AG04449 (cell line): ENCODE data around the gene ASPSCR1.
A peak's percentile ranks its signal among the peaks of the same experiment; 100 is the strongest.
"Not testable (repeated sequence)": the region's sequence is repeated elsewhere in the genome, so short reads cannot be mapped to it uniquely, and the experiment has no call there.

Experiments used
- CTCF ChIA-PET: fragments of 350-600 bp; formaldehyde crosslinking; extraction: SDS; loops from one replicate; lab custom pipeline; 2021; ENCODE audit warnings: antibody characterized with exemption; lab: Yijun Ruan, JAX
- POLR2A ChIA-PET: fragments of 400-600, 350-600 bp; formaldehyde crosslinking; extraction: SDS; loops from one replicate; lab custom pipeline; 2020; ENCODE audit warnings: antibody characterized with exemption, inconsistent platforms; lab: Yijun Ruan, JAX
- DNase-seq: peaks from one replicate; pipeline ENCODE4 v3.0.0-alpha.2; 2010; ENCODE audit warnings: low read depth, low spot score
- H3K4me3 ChIP-seq: 2 replicates; pipeline ENCODE4 v1.5.1; 2011; ENCODE audit warnings: low read depth, mild to moderate bottlenecking, control low read depth, low read length
- TF ChIP-seq, protein P1 (sequence below): IDR thresholded peaks from one replicate; pipeline ENCODE4 v1.5.1; 2011; ENCODE audit warnings: mild to moderate bottlenecking, moderate library complexity, low read length, control low read depth, inconsistent platforms; ENCODE audit not compliant: insufficient read depth; ENCODE audit errors: missing control alignments

Gene ASPSCR1

DNA sequence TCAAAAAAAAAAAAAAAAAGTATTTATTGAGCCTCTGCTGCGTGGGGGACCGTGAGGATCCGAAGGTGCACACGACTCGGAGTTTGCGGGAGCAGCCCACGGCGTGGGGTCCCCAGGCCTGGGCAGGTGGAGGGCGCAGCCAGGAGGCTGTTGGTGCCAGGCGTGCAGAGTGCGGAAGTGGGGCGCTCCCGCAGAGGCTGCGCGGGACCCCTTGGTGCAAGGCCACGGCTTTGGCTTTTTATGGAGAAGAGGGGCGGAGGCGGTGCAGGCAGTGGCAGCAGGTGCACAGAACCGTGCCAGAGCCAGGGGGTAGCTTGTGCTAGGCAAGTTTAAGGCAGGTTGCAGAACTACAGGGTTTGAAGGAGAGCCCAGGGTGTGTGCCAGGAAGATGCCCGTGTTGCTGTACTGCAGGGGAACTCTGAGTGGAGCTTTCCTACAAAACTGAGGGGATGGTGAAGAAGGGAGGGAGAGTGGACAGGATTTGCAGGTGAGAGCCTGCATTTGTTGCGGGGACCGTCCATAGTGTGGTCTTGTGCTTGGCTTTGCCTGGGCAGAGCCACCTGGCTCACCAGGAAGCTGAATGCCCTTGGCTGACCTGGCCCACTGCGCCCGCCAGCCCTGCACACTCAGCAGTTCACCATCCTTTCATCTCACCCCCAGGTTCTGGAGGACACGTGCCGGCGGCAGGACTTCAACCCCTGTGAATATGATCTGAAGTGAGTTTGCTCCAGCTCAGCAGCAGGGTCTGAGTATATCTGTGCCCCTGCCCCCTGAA is 1.3 kb downstream of the ASPSCR1 start:
- POLR2A ChIA-PET, result interaction anchor here (0.5 to 1.2 kb wide), 2 partner anchors 59 to 117 kb away, joined by 3 to 4 read pairs; partner anchors contain the start of gene DCXR
- CTCF ChIA-PET, result interaction anchor here (0.8 to 1.6 kb wide), 8 partner anchors 13 to 51 kb away, joined by 3 to 11 read pairs (median 4); partner anchors contain the start of gene NOTUM
- no peak for DNase-seq
- TF ChIP-seq, protein P1, sequence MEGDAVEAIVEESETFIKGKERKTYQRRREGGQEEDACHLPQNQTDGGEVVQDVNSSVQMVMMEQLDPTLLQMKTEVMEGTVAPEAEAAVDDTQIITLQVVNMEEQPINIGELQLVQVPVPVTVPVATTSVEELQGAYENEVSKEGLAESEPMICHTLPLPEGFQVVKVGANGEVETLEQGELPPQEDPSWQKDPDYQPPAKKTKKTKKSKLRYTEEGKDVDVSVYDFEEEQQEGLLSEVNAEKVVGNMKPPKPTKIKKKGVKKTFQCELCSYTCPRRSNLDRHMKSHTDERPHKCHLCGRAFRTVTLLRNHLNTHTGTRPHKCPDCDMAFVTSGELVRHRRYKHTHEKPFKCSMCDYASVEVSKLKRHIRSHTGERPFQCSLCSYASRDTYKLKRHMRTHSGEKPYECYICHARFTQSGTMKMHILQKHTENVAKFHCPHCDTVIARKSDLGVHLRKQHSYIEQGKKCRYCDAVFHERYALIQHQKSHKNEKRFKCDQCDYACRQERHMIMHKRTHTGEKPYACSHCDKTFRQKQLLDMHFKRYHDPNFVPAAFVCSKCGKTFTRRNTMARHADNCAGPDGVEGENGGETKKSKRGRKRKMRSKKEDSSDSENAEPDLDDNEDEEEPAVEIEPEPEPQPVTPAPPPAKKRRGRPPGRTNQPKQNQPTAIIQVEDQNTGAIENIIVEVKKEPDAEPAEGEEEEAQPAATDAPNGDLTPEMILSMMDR, result no peak
- H3K4me3 ChIP-seq, result peak overlapping the region; percentile 76

DNA sequence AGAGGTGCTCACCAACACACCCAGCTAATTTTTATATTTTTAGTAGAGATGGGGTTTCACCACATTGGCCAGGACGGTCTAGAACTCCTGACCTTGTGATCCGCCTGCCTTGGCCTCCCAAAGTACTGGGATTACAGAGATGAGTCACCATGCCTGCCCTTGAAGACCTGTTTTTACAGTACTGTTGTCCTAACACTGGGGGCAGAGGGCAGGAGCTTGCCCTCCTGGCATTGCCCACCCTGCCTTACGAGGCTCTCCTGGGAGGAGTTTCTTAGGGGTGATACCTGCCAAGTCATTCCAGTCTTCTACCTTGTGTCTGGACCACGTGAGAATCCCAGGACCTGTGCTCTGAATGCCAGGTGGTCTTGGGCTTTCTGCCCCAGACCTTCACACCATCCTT is 2.7 kb downstream of the ASPSCR1 start:
- TF ChIP-seq, protein P1, result no peak
- H3K4me3 ChIP-seq, result no peak overlapping the region
- POLR2A ChIA-PET, result no interaction called here
- CTCF ChIA-PET, result interaction anchor here (1.0 to 3.7 kb wide), 4 partner anchors 9 to 21 kb away, joined by 3 to 11 read pairs (median 5); partner anchors contain the start of gene NOTUM
- DNase-seq, result no peak

DNA sequence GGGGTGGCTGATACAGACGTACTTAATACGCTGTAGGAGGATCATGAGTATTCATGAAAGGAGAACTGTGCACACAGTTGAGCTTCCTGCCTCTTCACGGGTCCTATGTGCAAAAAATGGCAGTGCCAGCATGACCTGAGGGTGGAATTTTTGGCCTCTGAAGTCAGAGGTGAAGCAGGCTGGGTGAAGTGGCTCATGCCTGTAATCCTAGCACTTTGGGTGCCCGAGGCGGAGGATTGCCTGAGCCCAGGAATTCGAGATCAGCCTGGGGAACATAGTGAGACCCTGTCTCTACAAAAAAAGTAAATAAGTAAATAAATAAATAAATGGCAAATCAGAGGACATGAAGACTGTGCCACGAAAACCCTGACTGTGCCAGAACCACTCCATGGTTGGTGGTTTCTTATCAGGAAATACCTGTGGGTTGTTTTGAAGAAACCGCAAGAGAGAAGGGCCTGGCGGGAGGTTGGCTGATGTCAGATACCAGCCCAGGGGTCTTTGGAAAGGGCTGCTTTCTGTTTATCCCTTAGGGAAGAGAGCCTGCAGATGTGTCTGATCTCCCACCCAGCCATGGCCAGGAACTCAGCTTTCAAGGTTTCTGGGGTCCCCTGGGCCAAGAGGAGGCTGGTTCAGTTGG is 3.4 kb downstream of the ASPSCR1 start:
- ChIA-PET POLR2A (no interaction called here), CTCF (interaction anchor here (1.0 to 3.7 kb wide), 3 partner anchors 8 to 21 kb away, joined by 3 to 11 read pairs (median 4); no protein-coding TSS in a partner anchor)
- TF ChIP-seq, protein P1, result no peak
- no peak for DNase-seq
- H3K4me3 ChIP-seq, result no peak overlapping the region

DNA sequence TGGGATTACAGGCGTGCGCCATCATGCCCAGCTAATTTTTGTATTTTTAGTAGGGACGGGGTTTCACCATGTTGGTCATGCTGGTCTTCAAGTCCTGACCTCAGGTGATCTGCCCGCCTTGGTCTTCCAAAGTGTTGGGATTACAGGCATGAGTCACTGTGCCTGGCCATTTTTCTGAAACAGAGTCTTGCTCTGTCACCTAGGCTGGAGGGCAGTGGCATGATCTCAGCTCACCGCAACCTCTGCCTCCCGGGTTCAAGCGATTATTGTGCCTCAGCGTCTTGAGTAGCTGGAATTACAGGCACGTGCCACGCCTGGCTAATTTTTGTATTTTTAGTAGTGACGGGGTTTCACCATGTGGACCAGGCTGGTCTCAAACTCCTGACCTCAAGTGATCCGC is 4.1 kb downstream of the ASPSCR1 start:
- POLR2A ChIA-PET, result interaction anchor here (0.7 kb wide), 1 partner anchor 72 kb away, joined by 3 read pairs; no protein-coding TSS in a partner anchor

DNA sequence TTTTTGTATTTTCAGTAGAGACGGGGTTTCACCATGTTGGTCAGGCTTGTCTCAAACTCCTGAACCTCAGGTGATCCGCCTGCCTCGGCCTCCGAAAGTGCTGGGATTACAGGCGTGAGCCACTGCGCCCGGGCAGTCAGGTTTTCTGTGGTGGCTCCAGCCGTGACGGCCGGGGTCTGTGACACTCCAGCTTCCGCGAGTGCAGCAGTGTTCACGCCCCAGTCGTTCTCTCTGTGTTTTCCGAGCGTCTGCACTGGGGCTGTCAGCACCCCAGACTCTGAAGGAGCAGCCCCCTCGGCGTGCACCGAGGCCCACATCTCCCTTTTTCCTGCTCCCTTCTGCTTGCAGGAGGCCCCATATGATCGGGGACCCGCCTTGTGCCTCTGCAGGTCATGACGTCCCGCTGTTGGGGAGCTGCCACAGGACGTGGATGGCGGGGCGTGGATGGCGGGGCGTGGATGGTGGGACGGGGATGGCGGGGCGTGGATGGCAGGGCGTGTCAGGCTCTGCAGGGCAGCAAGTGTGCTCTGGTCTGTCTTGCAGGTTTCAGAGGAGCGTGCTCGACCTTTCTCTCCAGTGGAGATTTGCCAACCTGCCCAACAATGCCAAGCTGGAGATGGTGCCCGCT is 5.7 kb downstream of the ASPSCR1 start:
- ChIA-PET POLR2A (no interaction called here), CTCF (interaction anchor here (0.7 to 3.7 kb wide), 4 partner anchors 8 to 37 kb away, joined by 3 to 11 read pairs (median 3); no protein-coding TSS in a partner anchor)
- TF ChIP-seq, protein P1, result no peak
- no peak for DNase-seq
- no peak overlapping the region for H3K4me3 ChIP-seq

More for the DNA sequence above, 4.1 kb downstream of the ASPSCR1 start:
- H3K4me3 ChIP-seq, DNase-seq: not testable (repeated sequence)
- CTCF ChIA-PET, result interaction anchor here (1.3 to 3.7 kb wide), 2 partner anchors 13 to 22 kb away, joined by 3 to 11 read pairs; no protein-coding TSS in a partner anchor

DNA sequence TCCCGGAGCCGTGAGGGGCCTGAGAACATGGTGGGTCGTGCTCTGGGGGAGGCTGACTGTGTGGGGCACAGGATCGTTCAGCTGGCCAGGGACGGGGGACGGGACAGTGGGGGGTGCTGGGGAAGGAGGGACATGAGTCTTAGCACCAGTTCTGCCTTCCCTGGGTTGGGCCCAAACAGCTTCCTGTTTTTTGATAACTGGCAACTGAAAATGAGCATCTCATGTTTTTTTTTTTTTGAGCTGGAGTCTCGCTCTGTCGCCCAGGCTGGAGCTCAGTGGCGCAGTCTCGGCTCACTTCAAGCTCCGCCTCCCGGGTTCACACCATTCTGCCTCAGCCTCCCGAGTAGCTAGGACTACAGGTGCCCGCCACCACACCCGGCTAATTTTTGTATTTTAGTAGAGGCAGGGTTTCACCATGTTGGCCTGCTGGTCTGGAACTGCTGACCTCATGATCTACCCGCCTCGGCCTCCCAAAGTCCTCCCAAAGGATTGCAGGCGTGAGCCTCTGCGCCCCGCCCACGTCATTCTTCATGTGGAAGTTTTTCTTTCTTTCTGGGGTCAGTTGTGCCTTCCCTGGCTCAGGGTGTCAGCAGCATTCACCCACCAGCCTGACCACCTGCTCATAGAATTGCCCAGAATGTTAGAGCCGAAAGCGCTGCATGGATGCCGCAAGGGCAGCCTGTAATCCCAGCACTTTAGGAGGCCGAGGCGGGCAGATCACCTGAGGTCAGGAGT is 6.4 kb downstream of the ASPSCR1 start:
- TF ChIP-seq, protein P1, result no peak
- ChIA-PET POLR2A (no interaction called here), CTCF (interaction anchor here (1.4 to 3.7 kb wide), 2 partner anchors 15 to 24 kb away, joined by 3 to 11 read pairs; no protein-coding TSS in a partner anchor)
- no peak for DNase-seq
- H3K4me3 ChIP-seq, result no peak overlapping the region
